Fibroblast of lung (primary cell): ENCODE data around the gene HS1BP3. TPM values are rescaled to one million over a fixed set of nuclear protein-coding genes. Genes with fewer than 3 reads are reported as not detected.

ENCODE experiments used
- DNase-seq, 2 donors: peaks; one replicate each; pipeline versions ENCODE4 v3.0.0 to v3.0.0-alpha.2; 2010; ENCODE audit warnings: low read depth in 2 of 2
- H2AFZ ChIP-seq: 2 replicates; pipeline ENCODE4 v1.5.1; 2012; ENCODE audit warnings: low read length, control low read depth, inconsistent platforms
- H3K27ac ChIP-seq: 2 replicates; pipeline ENCODE4 v1.5.1; 2011; ENCODE audit warnings: low read length, control low read depth; ENCODE audit not compliant: insufficient read depth
- H3K27me3 ChIP-seq: 2 replicates; pipeline ENCODE4 v1.5.1; 2011; ENCODE audit warnings: mild to moderate bottlenecking, low read length; ENCODE audit not compliant: control insufficient read depth, insufficient read depth
- H3K36me3 ChIP-seq: 2 replicates; pipeline ENCODE4 v1.5.1; 2011; ENCODE audit warnings: low read length; ENCODE audit not compliant: control insufficient read depth, insufficient read depth
- H3K4me1 ChIP-seq: 2 replicates; pipeline ENCODE4 v1.5.1; 2011; ENCODE audit warnings: low read length; ENCODE audit not compliant: control insufficient read depth, insufficient read depth; ENCODE audit errors: extremely low read depth
- H3K4me2 ChIP-seq: 2 replicates; pipeline ENCODE4 v1.5.1; 2011; ENCODE audit warnings: low read length, control low read depth; ENCODE audit not compliant: insufficient read depth; ENCODE audit errors: extremely low read depth
- H3K4me3 ChIP-seq, 4 experiments: fragments of 200-600 bp in 1 of 4; sonication (generic) in 1 of 4; replicated peaks in 1 of 4; 2 replicates each; pipeline ENCODE4 v1.5.1; 2011 to 2016; ENCODE audit warnings: low read length in 4 of 4, low read depth in 3 of 4, mild to moderate bottlenecking in 3 of 4, control low read depth in 2 of 4, inconsistent platforms in 1 of 4, mixed read lengths in 1 of 4; ENCODE audit not compliant: insufficient read depth in 1 of 4; ENCODE audit errors: control extremely low read depth in 1 of 4
- H3K79me2 ChIP-seq: 2 replicates; pipeline ENCODE4 v1.5.1; 2012; ENCODE audit warnings: mild to moderate bottlenecking, low read length, inconsistent platforms; ENCODE audit not compliant: control insufficient read depth, insufficient read depth
- H3K9ac ChIP-seq: 2 replicates; pipeline ENCODE4 v1.5.1; 2011; ENCODE audit warnings: mild to moderate bottlenecking, low read length, control low read depth; ENCODE audit not compliant: insufficient read depth
- H3K9me3 ChIP-seq: 2 replicates; pipeline ENCODE4 v1.5.1; 2012; ENCODE audit warnings: low read depth, low read length; ENCODE audit not compliant: control insufficient read depth, insufficient read depth
- H4K20me1 ChIP-seq: 2 replicates; pipeline ENCODE4 v1.5.1; 2011; ENCODE audit warnings: low read length; ENCODE audit not compliant: control insufficient read depth, insufficient read depth; ENCODE audit errors: extremely low read depth
- CTCF ChIP-seq, 2 donors: IDR thresholded peaks in 1 of 2; conservative IDR thresholded peaks in 1 of 2; 1 replicate in 1 of 2; 2 replicates in 1 of 2; pipeline ENCODE4 v1.5.1; 2011 to 2012; ENCODE audit warnings: low read length in 2 of 2, control low read depth in 1 of 2, inconsistent platforms in 1 of 2, low read depth in 1 of 2, mild to moderate bottlenecking in 1 of 2
- EZH2 ChIP-seq: IDR thresholded peaks from 2 replicates; pipeline ENCODE4 v1.5.1; 2012; ENCODE audit warnings: low read length, control low read depth, mild to moderate bottlenecking; ENCODE audit errors: missing control alignments
- polyA plus RNA-seq, 2 donors: library from polyadenylated mRNA; depleted of rRNA in 1 of 2; stranded (reverse) in 1 of 2; unstranded in 1 of 2; fragments of >200 nt; gene quantifications; 2 replicates each; pipeline ENCODE4 v1.2.1, GENCODE V29; 2011 to 2012; ENCODE audit warnings: missing spikeins in 1 of 2
- total RNA-seq: library from RNA; depleted of rRNA; stranded (reverse); fragments of >200 nt; gene quantifications from 2 replicates; pipeline ENCODE4 v1.2.1, GENCODE V29; 2014

The HS1BP3 gene
- total and polyA plus RNA-seq, 2 donors (not counting 1 experiment from before 2014, with no cell fraction given) = 17.8 to 38.1 TPM

DNA sequence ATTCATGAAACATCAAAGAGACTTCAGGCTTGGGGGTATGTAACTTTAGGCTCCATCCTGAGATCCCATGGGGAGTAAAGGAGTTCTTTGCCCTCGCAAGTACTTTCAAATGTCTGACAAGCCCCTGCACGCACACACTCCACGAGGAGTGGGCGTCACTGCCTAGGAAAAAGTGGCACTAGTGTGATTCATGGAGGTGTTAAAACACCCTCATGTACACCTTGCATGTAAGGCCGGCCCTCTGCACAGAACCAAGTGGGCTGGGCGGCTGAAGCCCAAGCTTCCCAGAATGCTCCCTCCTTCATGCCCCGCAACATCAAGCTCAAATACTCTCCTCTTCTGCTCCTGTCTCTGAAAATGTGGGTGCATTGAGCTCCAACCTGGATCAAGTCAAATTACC lies 7.8 kb downstream of the HS1BP3 start:
- Histone ChIP-seq H3K9me3 (no peaks in the 10 kb centered on the region), H3K4me3 (no peak overlapping the region), H3K9ac (no peak overlapping the region), H3K36me3 (peaks cover 31% of the 10 kb centered on the region), H3K79me2 (peaks cover 4% of the 10 kb centered on the region), H2AFZ (no peak overlapping the region), H4K20me1 (no peaks in the 10 kb centered on the region), H3K4me2 (no peak overlapping the region), H3K27ac (no peak overlapping the region), H3K27me3 (no peaks in the 10 kb centered on the region), H3K4me1 (peaks cover 14% of the 10 kb centered on the region)
- no peak for TF ChIP-seq CTCF (conservative IDR thresholded peaks at IDR 0.05 in 1 of 2, IDR thresholded peaks at IDR 0.05 in 1 of 2; ENCODE audit: low read depth in 1 of 2, low read length in 2 of 2)
- no peak for TF ChIP-seq EZH2
- no peak for DNase-seq

DNA sequence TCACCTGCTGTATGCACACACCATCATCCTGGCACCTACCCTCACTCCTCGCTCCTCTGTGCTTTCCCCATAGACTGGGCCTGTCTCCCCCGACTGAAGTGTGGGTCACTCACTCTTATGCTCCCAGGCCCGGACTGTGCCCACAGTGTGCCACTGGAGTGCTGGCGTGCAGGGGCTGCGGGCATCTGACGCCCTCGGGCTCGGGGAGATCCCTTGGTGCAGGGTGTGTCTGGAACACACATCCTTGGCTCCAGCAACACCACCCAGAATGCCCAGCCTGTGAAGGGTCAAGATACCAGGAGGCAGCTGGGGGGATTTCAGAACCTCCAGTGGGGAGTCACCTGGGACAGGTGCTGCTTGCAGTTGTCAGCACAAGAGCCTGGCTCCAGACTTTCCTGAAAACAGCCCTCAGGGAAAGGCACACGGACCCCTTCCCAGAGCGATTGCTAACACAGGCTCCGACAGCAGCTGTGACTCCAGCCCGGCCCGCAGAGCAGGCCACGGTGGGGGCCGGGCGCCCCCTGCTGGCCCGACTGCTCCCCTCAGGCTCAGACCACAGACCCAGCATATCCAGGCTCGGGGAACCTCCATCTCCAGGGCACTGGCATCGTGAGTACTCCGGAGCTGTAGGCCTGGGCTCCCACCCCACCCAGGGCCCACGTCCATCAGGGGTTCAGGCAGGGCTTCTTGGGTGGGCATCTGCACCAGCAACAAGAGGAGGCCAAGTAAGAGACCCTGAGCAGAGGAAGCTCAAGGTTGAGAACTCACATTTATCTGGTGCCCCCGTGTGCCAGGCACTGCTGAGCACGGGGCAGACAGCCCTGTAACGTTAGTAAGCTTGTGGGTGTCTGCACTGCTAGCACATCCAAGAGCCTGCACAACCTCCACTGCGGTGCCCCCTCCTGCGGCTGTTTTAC lies 8.6 kb downstream of the HS1BP3 start:
- peaks cover 14% of the 10 kb centered on the region for H3K4me1 ChIP-seq
- H3K9me3 ChIP-seq = no peaks in the 10 kb centered on the region
- peak overlapping the region; percentile 16 for H3K9ac ChIP-seq
- H3K36me3 ChIP-seq = peaks cover 33% of the 10 kb centered on the region
- H3K79me2 ChIP-seq = peaks cover 2% of the 10 kb centered on the region
- peak; percentile 53 to 61 for DNase-seq
- no peak overlapping the region for H2AFZ ChIP-seq
- TF ChIP-seq EZH2 = no peak
- TF ChIP-seq CTCF (conservative IDR thresholded peaks at IDR 0.05 in 1 of 2, IDR thresholded peaks at IDR 0.05 in 1 of 2; ENCODE audit: low read depth in 1 of 2, low read length in 2 of 2) = peak; percentile 90 to 94
- no peaks in the 10 kb centered on the region for H4K20me1 ChIP-seq
- peak overlapping the region; percentile 47 for H3K27ac ChIP-seq
- no peak overlapping the region for H3K4me2 ChIP-seq
- H3K27me3 ChIP-seq = no peaks in the 10 kb centered on the region
- no peak overlapping the region for H3K4me3 ChIP-seq

- H3K9ac ChIP-seq = no peak overlapping the region
- H2AFZ ChIP-seq = no peak overlapping the region
- H3K27me3 ChIP-seq = no peaks in the 10 kb centered on the region
- H3K4me3 ChIP-seq = no peak overlapping the region
- no peaks in the 10 kb centered on the region for H4K20me1 ChIP-seq
- H3K9me3 ChIP-seq = no peaks in the 10 kb centered on the region
- peaks cover 31% of the 10 kb centered on the region for H3K36me3 ChIP-seq
- H3K4me2 ChIP-seq = no peak overlapping the region
- no peak for TF ChIP-seq CTCF (conservative IDR thresholded peaks at IDR 0.05 in 1 of 2, IDR thresholded peaks at IDR 0.05 in 1 of 2; ENCODE audit: low read depth in 1 of 2, low read length in 2 of 2)
- DNase-seq = peak; percentile 43 to 89
- H3K79me2 ChIP-seq = no peaks in the 10 kb centered on the region
- H3K27ac ChIP-seq = peak overlapping the region; percentile 47
- peaks cover 14% of the 10 kb centered on the region for H3K4me1 ChIP-seq
These were observed 9.5 kb downstream of the HS1BP3 start for GRCh38 chr2:20641123-20641985.
